NCI-H1092 (cell line): ENCODE measurements around the gene UBE2S.
A peak's percentile ranks its signal among the peaks of the same experiment; 100 is the strongest.
"Not testable (repeated sequence)": the region's sequence is repeated elsewhere in the genome, so short reads cannot be mapped to it uniquely, and the experiment has no call there.

Experiments
- DNase-seq: peaks from one replicate; lab custom pipeline; 2025; lab: John Stamatoyannopoulos, UW

UBE2S gene

GRCh38 chr19:55440411-55441105, 33.0 kb upstream of the UBE2S start:
- DNase-seq: no peak

DNA sequence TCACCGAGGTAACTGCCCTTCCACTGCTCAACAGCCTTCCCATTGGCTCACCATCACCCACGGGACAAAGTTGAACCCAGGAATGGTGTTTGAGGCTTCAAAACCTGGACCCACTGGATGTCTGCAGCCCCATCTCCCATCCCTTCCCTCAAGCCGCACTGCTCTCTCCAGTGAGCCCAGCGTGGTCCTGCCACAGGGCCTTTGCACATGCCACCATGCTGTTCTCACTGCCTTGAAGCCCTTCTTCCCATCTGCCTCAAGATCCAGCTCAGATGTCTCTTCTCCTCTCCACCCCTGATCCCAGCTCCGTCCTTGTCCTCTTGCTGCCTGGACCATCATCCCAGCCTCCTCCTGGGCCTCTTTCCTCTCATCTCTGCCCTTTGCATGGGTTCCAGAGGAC, 31.5 kb upstream of the UBE2S start:
- DNase-seq: no peak

DNA sequence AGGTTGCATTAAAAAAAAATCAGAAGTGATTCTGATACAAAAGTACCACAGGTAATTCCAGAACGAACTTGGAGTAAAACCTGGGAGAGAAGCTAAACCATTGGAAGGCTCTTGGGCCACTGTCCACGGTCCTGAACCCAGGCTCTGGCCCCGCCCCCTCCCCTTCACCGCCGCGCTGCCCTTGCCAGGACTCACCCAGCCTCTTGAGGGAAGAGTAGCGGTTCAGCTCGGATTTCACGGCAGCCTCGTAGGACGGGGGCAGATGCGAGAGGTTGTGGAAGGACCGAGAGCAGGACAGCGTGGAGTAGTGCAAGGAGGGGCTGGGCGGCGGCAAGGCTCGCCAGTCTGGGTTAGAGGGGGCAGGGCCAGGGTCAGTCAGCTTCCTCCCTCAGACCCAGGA, 29.8 kb upstream of the UBE2S start:
- DNase-seq: no peak

DNA sequence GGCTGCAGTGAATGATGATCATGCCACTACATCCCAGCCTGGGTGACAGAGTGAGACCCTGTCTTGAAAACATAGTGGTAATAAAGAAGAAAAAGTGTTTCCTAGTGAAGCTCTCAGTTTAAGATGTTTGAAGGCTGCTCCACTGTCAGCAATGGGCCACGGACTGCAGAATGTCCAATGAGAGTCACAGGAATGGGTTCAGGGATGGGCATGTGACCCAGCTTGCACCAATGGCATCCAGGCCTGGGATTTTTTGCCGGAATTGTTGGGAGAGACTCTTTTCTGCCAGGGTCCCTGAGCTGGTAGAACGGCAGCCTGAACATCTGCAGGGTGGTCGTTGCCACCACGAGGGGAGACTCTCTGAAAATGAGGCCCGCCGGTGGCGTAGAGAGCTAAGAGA, 29.3 kb upstream of the UBE2S start:
- no peak for DNase-seq

GRCh38 chr19:55435020-55435419, 27.4 kb upstream of the UBE2S start:
- no peak for DNase-seq

DNA sequence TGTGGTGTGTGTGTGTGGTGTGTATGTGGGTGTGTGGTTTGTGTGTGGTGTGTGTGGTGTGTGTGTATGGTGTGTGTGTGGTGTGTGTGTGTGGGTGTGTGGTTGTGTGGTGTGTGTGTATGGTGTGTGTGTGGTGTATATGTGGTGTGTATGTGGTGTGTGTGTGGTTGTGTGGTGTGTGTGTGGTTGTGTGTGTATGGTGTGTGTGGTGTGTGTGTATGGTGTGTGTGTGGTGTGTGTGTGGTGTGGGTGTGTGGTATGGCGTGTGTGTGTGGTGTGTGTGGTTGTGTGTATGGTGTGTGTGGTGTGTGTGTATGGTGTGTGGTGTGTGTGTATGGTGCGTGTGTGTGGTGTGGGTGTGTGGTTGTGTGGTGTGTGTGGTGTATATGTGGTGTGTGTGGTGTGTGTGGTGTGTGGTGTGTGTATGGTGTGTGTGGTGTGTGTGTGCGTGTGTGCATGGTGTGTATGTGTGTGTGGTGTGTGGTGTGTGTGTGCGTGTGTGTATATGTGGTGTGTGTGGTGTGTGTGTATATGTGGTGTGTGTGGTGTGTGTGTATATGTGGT, 26.9 kb upstream of the UBE2S start:
- DNase-seq: no peak

DNA sequence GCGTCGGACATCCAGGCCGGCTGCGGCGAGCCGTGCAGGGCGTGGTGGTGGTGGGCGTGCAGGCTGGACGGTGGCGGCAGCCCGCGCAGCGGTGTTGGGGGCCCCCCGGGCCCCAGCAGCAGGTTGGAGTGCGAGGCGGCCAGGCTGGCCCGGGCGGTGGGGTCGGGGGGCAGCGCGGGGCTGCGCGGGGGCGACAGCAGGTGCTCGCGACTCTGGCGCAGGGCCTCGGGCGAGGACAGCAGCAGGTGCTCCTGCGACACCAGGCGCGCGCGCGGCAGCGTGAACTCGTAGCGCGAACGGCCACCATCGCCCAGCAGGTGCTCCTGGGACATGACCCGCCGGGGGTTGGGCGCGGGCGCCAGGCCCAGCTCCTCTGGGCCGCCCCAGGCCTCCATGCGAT, 25.7 kb upstream of the UBE2S start:
- DNase-seq: no peak

DNA sequence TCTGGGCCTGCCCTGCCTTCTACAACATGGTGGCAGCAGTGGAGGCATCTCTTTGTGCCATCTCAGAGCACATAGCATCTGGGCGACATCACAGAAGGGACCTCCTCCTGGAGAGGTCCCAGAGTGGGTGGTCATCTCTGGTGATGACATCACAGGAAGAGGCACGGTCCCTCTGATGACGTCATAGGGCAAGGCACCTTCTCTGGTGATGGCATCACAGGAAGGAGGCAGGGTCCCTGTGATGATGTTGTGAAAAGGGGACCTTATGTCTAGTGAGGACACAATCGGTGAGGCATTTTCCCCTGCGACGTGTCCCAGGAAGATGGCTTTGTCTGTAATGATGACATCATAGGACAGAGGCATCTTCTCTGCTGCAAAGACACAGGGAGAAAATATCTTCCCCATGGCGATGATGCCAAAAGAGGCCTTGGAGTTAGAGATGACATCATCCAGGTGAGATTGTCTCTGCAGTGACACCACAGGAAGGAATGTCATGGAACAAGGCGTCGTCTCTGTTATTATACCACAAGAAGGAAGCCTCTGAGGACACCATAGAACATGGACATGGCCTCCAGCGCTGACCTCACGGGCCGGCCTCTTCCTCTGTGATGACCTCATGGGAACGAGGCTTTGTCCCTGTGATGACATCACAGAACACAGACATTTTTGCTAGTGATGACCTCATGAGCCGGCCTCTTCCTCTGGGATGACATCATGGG, 24.8 kb upstream of the UBE2S start:
- no peak for DNase-seq

DNA sequence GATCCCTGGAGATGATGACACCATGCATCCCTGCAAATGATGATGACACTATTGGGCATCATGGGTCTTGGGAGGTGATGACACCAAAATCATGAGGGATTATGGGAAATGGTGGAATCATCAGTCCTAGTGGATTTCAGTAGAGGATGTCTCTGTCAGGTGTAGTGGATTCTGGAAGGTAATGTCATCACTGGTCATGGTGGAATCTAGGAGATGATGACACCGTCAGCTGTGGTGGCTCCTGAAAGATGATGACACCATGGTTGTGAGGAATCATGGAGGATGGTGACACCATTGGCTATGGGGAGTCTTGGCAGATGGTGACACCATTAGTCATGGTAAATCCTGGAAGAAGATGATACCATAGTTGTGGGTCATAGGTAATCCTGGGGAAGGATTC, 23.6 kb upstream of the UBE2S start:
- no peak for DNase-seq

GRCh38 chr19:55426042-55426441, 18.5 kb upstream of the UBE2S start:
- no peak for DNase-seq

- no peak for DNase-seq
Observed at GRCh38 chr19:55424518-55424917, 16.9 kb upstream of the UBE2S start.

GRCh38 chr19:55423225-55424005, 15.8 kb upstream of the UBE2S start:
- DNase-seq: no peak

DNA sequence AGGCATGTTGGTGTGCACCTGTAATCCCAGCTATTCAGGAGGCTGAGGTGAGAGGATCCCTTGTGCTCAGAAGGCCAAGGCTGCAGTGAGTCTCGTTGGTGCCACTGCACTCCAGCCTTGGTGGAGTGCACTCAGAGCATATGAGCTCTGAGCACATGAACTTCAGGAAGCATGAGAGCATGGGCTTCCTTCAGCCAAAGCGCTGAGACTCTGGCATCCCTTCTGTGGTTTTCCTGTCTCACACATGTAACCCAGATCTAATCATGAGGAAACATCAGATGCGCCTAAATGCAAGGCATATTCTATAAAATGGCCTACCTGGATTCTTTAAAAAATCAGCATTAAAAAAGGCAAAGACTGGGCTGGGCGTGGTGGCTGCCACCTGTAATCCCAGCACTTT, 13.7 kb upstream of the UBE2S start:
- not testable (repeated sequence) for DNase-seq

DNA sequence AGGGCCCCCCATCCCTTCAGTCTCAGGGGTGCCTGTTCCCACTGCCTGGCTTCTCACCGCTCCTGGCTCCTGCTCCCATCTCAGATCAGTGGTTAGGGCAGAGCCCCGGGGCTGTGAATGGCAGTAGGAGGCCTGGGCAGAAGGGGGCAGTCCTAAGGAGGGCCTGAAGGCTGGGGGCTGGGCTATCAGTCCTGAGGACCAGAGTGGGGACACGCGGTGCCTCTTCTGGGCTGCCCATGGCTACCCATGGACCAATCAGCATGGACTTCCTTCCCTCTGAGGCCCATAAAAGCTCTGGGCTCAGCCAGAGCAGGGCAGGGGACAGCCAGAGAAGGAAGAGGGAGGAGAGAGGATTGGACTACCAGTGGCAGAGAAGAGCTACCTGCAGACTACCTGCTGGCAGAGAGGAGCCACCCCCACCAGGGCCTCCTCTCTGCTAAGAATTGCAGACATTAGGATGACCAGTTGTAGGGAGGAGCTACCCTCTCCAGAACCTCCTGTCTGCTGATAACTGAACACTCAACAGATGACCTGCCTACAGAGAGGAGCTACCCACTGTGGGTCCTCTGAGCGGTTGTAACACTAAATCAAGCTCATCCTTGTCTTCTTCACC, 12.1 kb upstream of the UBE2S start:
- DNase-seq: no peak

DNA sequence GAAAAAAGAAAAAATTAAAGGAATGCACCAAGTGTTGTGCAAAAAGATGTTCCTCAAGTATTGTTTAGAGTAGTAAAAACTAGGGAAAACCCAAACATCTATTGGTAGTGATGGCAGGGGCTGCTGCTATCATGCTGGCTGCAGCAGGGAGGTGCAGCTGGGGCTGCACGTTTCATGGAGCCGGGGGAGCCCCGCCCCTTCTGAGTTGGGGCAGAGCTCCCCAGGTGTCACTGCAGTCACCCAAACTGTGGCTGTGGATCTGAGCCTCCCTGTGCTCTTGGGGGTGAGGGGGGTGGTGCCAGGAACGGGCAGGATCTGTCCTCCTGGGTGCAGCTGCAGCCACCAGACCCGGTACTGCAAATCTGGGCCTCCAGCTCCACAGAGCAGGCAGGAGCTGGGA, 11.5 kb upstream of the UBE2S start:
- DNase-seq: no peak

DNA sequence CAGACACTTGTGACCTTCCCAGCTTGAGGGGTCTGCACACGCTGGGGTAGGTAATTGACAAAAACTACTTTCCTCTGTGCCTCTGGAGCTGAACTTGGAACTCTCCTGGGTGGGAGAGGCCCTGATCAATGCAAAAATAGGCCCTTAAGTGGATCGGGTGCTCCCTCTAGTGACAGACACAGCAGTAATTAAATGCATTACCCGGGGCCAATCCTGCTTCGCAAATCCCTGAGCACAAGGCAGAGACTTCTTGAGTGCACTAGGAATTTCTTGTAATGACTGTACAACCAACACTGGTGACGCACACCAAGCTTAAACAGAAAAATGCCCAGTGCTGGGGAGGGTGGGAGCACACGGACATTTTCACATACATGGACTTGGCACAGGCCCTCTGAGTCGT, 10.6 kb upstream of the UBE2S start:
- no peak for DNase-seq

- DNase-seq: no peak
Observed at GRCh38 chr19:55410168-55410567, 2.6 kb upstream of the UBE2S start.

- not testable (repeated sequence) for DNase-seq
Observed at GRCh38 chr19:55409179-55409578, 1.6 kb upstream of the UBE2S start.

GRCh38 chr19:55408533-55408872, 915 bp upstream of the UBE2S start:
- DNase-seq: no peak

GRCh38 chr19:55407800-55408532, 378 bp upstream of the UBE2S start:
- DNase-seq: peak; percentile 97

DNA sequence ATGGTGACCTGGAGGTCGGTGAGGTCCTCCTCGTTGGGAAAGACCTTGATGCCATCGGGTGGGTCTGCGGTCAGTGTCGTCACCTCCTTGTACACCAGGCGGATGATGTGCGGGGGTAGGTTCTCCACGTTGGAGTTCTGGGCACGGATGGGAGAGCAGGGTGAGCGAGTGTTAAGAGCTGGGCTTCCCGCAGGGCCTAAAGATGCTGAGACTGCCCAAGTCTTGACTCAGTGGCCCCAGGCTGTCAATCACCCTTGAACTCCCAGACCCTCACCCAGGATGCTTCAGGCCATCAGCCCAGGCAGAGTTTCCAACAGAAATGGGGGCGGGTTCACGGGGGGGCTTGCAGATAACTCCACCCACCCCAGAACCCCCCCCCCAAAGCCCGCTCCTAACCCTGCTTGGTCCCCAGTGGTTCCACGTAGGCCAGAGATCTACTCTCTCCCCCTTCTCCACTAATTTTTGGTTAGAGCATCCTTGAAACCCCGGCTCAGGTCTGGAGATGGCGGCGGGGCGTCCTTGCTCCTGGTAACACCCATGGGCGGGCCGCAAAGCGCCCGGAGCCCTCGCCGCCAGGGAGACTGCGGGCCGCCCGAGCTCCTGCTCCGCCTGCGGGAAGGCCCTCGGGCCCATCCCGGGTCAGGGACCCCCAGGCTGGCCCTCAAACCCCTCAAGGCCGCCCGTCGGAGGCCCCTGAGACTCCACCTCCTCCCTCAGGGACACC, 600 bp downstream of the UBE2S start:
- DNase-seq: no peak
